Neural cell (in vitro differentiated cells): ENCODE measurements around the gene CAVIN1. TPM values are rescaled to one million over a fixed set of nuclear protein-coding genes. Genes with fewer than 3 reads are reported as not detected.
A peak's percentile ranks its signal among the peaks of the same experiment; 100 is the strongest.

Source experiments
- H2AFZ ChIP-seq: fragments of 200-600, 300-800 bp; sonication (generic), shearing (Covaris generic); 2 replicates; pipeline ENCODE4 v1.6.0; 2014; ENCODE audit warnings: low read depth, mild to moderate bottlenecking, antibody characterized with exemption, low read length, moderate library complexity
- H3F3A ChIP-seq: fragments of 200-600 bp; shearing (Covaris generic); 2 replicates; pipeline ENCODE4 v1.6.1; 2016; ENCODE audit warnings: mild to moderate bottlenecking, moderate library complexity, mixed read lengths, antibody characterized with exemption, low read length; ENCODE audit not compliant: insufficient read depth, poor library complexity, severe bottlenecking
- H3K27ac ChIP-seq: fragments of 200-600, 300-800 bp; sonication (generic), shearing (Covaris generic); 2 replicates; pipeline ENCODE4 v1.5.1; 2014; ENCODE audit warnings: mild to moderate bottlenecking, low read length, moderate library complexity
- H3K27me3 ChIP-seq: fragments of 300-800, 200-600 bp; sonication (generic), shearing (Covaris generic); 2 replicates; pipeline ENCODE4 v1.6.0; 2014; ENCODE audit warnings: mild to moderate bottlenecking, low read depth, low read length, moderate library complexity; ENCODE audit not compliant: insufficient read depth
- H3K36me3 ChIP-seq: fragments of 300-800, 200-600 bp; sonication (generic), shearing (Covaris generic); 2 replicates; pipeline ENCODE4 v1.5.1; 2014; ENCODE audit warnings: mild to moderate bottlenecking, antibody characterized with exemption, low read length, moderate library complexity; ENCODE audit not compliant: insufficient read depth
- H3K4me2 ChIP-seq: fragments of 300-800, 200-600 bp; sonication (generic), shearing (Covaris generic); 2 replicates; pipeline ENCODE4 v1.6.0; 2014; ENCODE audit warnings: mild to moderate bottlenecking, low read length
- H3K4me3 ChIP-seq: fragments of 300-800, 200-600 bp; sonication (generic), shearing (Covaris generic); 2 replicates; pipeline ENCODE4 v1.5.1; 2014; ENCODE audit warnings: mild to moderate bottlenecking, low read length, moderate library complexity
- H3K79me2 ChIP-seq: fragments of 200-600 bp; shearing (Covaris generic); replicated peaks from 2 replicates; pipeline ENCODE4 v1.6.0; 2014; ENCODE audit warnings: mild to moderate bottlenecking, low read length, moderate library complexity; ENCODE audit not compliant: insufficient read depth
- H3K9ac ChIP-seq: fragments of 300-800, 200-600 bp; sonication (generic), shearing (Covaris generic); 2 replicates; pipeline ENCODE4 v1.6.1; 2016; ENCODE audit warnings: mild to moderate bottlenecking, low read length, mixed read lengths
- H3K9me2 ChIP-seq: fragments of 200-600 bp; shearing (Covaris generic); 2 replicates; pipeline ENCODE4 v1.6.1; 2016; ENCODE audit warnings: mild to moderate bottlenecking, low read length, mixed read lengths; ENCODE audit not compliant: insufficient read depth
- H3K9me3 ChIP-seq: fragments of 200-600, 300-800 bp; sonication (generic), shearing (Covaris generic); 2 replicates; pipeline ENCODE4 v1.6.1; 2016; ENCODE audit warnings: mild to moderate bottlenecking, mixed run types, low read length, moderate library complexity, mixed read lengths
- H4K20me1 ChIP-seq: fragments of 200-600 bp; shearing (Covaris generic); 2 replicates; pipeline ENCODE4 v1.6.1; 2016; ENCODE audit warnings: mild to moderate bottlenecking, mixed run types; ENCODE audit not compliant: insufficient read depth
- CTCF ChIP-seq: fragments of 450-650 bp; IDR thresholded peaks from 2 replicates; pipeline ENCODE4 v1.5.1; 2014; ENCODE audit warnings: antibody characterized with exemption, mild to moderate bottlenecking, moderate library complexity; ENCODE audit not compliant: poor library complexity, severe bottlenecking
- EP300 ChIP-seq: fragments of 450-650 bp; conservative IDR thresholded peaks from 2 replicates; pipeline ENCODE4 v1.6.1; 2014; ENCODE audit warnings: antibody characterized with exemption, mild to moderate bottlenecking, moderate library complexity; ENCODE audit not compliant: poor library complexity, severe bottlenecking
- EZH2 ChIP-seq: fragments of 200-600, 300-800 bp; shearing (Covaris generic), sonication (generic); IDR thresholded peaks from 2 replicates; pipeline ENCODE4 v1.6.1; 2014; ENCODE audit warnings: antibody characterized with exemption, low read length, borderline replicate concordance, mild to moderate bottlenecking; ENCODE audit not compliant: insufficient read depth, poor library complexity, severe bottlenecking
- MXI1 ChIP-seq: fragments of 450-650 bp; conservative IDR thresholded peaks from 2 replicates; pipeline ENCODE4 v1.6.1; 2014; ENCODE audit warnings: antibody characterized with exemption, mild to moderate bottlenecking; ENCODE audit not compliant: poor library complexity, severe bottlenecking
- POLR2AphosphoS5 ChIP-seq: IDR thresholded peaks from 2 replicates; pipeline ENCODE4 v1.6.1; 2012
- RAD21 ChIP-seq: fragments of 450-650 bp; conservative IDR thresholded peaks from 2 replicates; pipeline ENCODE4 v1.6.1; 2014; ENCODE audit warnings: antibody characterized with exemption, mild to moderate bottlenecking, moderate library complexity
- REST ChIP-seq: IDR thresholded peaks from 2 replicates; pipeline ENCODE4 v1.6.1; 2012; ENCODE audit warnings: borderline replicate concordance
- SMC3 ChIP-seq: fragments of 450-650 bp; conservative IDR thresholded peaks from 2 replicates; pipeline ENCODE4 v1.6.1; 2014; ENCODE audit warnings: antibody characterized with exemption, mild to moderate bottlenecking, moderate library complexity; ENCODE audit not compliant: poor library complexity
- TAF1 ChIP-seq: IDR thresholded peaks from 2 replicates; pipeline ENCODE4 v1.6.1; 2012; ENCODE audit warnings: low read depth
- polyA plus RNA-seq: library from polyadenylated mRNA; depleted of rRNA; stranded (reverse); fragments of >200 nt; gene quantifications from 2 replicates; pipeline ENCODE4 v1.2.3, GENCODE V29; 2014

The CAVIN1 gene
- polyA plus RNA-seq, 1 donor from 2014 or later = 0.07 TPM

GRCh38 chr17:42459256-42459800, 36.3 kb upstream of the CAVIN1 start:
- peak overlapping the region; percentile 97 for H3K9ac ChIP-seq
- H3K4me3 ChIP-seq = peak overlapping the region; percentile 89
- H3K27me3 ChIP-seq = no peaks in the 10 kb centered on the region
- no peaks in the 10 kb centered on the region for H3K9me3 ChIP-seq
- peak overlapping the region; percentile 98 for H3K27ac ChIP-seq
- H3K36me3 ChIP-seq = no peaks in the 10 kb centered on the region
- TF ChIP-seq TAF1 (no peak), RAD21 (peak; percentile 19), EZH2 (no peak), REST (no peak), POLR2AphosphoS5 (no peak), CTCF (peak; percentile 70), EP300 (no peak), SMC3 (no peak), MXI1 (no peak)
- H3K9me2 ChIP-seq = no peaks in the 10 kb centered on the region
- peaks cover 37% of the 10 kb centered on the region for H3K79me2 ChIP-seq
- no peaks in the 10 kb centered on the region for H4K20me1 ChIP-seq
- peak overlapping the region; percentile 28 for H2AFZ ChIP-seq
- peak overlapping the region; percentile 93 for H3K4me2 ChIP-seq
- no peaks in the 10 kb centered on the region for H3F3A ChIP-seq

GRCh38 chr17:42458497-42459255, 35.6 kb upstream of the CAVIN1 start, which contains the start of gene ATP6V0A1:
ATP6V0A1 (plus strand) TSS chr17:42458878; CDS start chr17:42460895, 2,017 bp downstream.
- H3K9me3 ChIP-seq = no peaks in the 10 kb centered on the region
- H3K27ac ChIP-seq = peak within 1 kb of the TSS; percentile 98
- H3K79me2 ChIP-seq = peaks cover 31% of the 10 kb centered on the region
- TF ChIP-seq TAF1 (no peak), POLR2AphosphoS5 (peak; percentile 96), CTCF (no peak), RAD21 (no peak), MXI1 (peak; percentile 52), REST (no peak), EP300 (peak; percentile 45), SMC3 (peak; percentile 13)
- H3K36me3 ChIP-seq = no peaks in the 10 kb centered on the region
- no peaks in the 10 kb centered on the region for H3K27me3 ChIP-seq
- H3F3A ChIP-seq = no peaks in the 10 kb centered on the region
- peak within 1 kb of the TSS; percentile 93 for H3K4me2 ChIP-seq
- peak within 1 kb of the TSS; percentile 89 for H3K4me3 ChIP-seq
- peak within 1 kb of the TSS; percentile 97 for H3K9ac ChIP-seq
- no peaks in the 10 kb centered on the region for H3K9me2 ChIP-seq
- H4K20me1 ChIP-seq = no peaks in the 10 kb centered on the region
- H2AFZ ChIP-seq = peak within 1 kb of the TSS; percentile 76
